ENCODE data around the gene MID1.

GRCh38 chrX:10578527-10578926, 41.9 kb downstream of the MID1 start:
- TF ChIP-seq POLR2A (IDR thresholded peaks at IDR 0.05) (no peak), CTCF (IDR thresholded peaks at IDR 0.05) (no peak), EP300 (IDR thresholded peaks at IDR 0.05) (no peak)

Data from tibial nerve (tissue), 4 donors.